IPS DF 6.9 (cell line): Measurements from ENCODE around the gene ELK4.

Experiments used
- DNase-seq: peaks from one replicate; pipeline ENCODE4 v3.0.0-alpha.2; 2013; ENCODE audit warnings: low read depth, low spot score
- H3K27ac ChIP-seq: one replicate; pipeline ENCODE4 v1.5.1; 2013; ENCODE audit warnings: low read length, control low read depth
- H3K27me3 ChIP-seq: 2 replicates; pipeline ENCODE4 v1.6.1; 2013; ENCODE audit warnings: mild to moderate bottlenecking, low read length; ENCODE audit not compliant: control insufficient read depth, insufficient read depth
- H3K36me3 ChIP-seq: 2 replicates; pipeline ENCODE4 v1.6.1; 2013; ENCODE audit warnings: low read length; ENCODE audit not compliant: control insufficient read depth, insufficient read depth
- H3K4me1 ChIP-seq: 2 replicates; pipeline ENCODE4 v1.6.1; 2013; ENCODE audit warnings: low read length; ENCODE audit not compliant: control insufficient read depth, insufficient read depth
- H3K4me3 ChIP-seq: 2 replicates; pipeline ENCODE4 v1.5.1; 2013; ENCODE audit warnings: mild to moderate bottlenecking, low read length
- H3K9me3 ChIP-seq: 2 replicates; pipeline ENCODE4 v1.6.1; 2013; ENCODE audit warnings: low read length, inconsistent platforms; ENCODE audit not compliant: control insufficient read depth, insufficient read depth
- WGBS: extraction: QIAGEN DNeasy Blood & Tissue Kit; methylation state at CpG from one replicate; pipeline ENCODE4 v1.1.7; 2013; ENCODE audit warnings: mixed read lengths, missing lambda C conversion rate; ENCODE audit not compliant: insufficient read length, insufficient coverage; 5-methylcytosine and 5-hydroxymethylcytosine counted together

Gene ELK4

DNA sequence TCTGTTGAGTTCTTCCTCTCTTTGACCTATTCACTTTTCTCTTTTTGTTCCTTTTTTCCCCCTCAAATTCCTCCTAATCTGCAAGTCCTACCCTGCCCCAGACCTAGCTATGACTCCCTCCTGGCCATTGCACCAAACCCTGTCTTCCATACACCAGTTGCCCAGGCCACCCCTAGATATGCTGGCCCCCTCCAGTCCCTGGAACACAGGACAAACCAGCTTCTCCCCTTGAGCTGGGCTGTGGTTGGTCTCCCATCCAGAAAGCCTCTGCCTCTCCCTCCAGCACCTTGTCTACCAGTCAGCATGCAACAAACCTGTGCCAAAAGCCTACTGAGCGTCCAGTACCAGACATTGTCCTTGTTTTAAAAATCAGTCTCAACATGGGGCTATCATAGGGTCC is 59.4 kb downstream of the ELK4 start:
- DNase-seq = no peak
- no peaks in the 10 kb centered on the region for H3K36me3 ChIP-seq
- no CpG with 5 or more reads among the region's 1 CpG for WGBS
- no peak overlapping the region for H3K27ac ChIP-seq
- H3K4me3 ChIP-seq = no peak overlapping the region
- H3K4me1 ChIP-seq = 0 out of 2 replicates have a peak, but pooled peaks cover 1% of the 10 kb centered on the region
- no peaks in the 10 kb centered on the region for H3K9me3 ChIP-seq
- H3K27me3 ChIP-seq = peaks cover 27% of the 10 kb centered on the region

GRCh38 chr1:205571747-205572146 is 60.1 kb downstream of the ELK4 start:
- DNase-seq = no peak
- Histone ChIP-seq H3K27ac (no peak overlapping the region), H3K27me3 (peaks cover 29% of the 10 kb centered on the region), H3K9me3 (no peaks in the 10 kb centered on the region), H3K4me3 (no peak overlapping the region), H3K4me1 (0 out of 2 replicates have a peak, but pooled peaks cover 1% of the 10 kb centered on the region), H3K36me3 (no peaks in the 10 kb centered on the region)
- WGBS = no CpG with 5 or more reads among the region's 4 CpGs

- H3K27me3 ChIP-seq = peaks cover 31% of the 10 kb centered on the region
- DNase-seq = no peak
- H3K4me3 ChIP-seq = no peak overlapping the region
- H3K27ac ChIP-seq = no peak overlapping the region
- 0 out of 2 replicates have a peak, but pooled peaks cover 1% of the 10 kb centered on the region for H3K4me1 ChIP-seq
- no peaks in the 10 kb centered on the region for H3K9me3 ChIP-seq
- no CpG with 5 or more reads among the region's 2 CpGs for WGBS
- no peaks in the 10 kb centered on the region for H3K36me3 ChIP-seq
Observed at GRCh38 chr1:205570796-205571537, 60.8 kb downstream of the ELK4 start.

GRCh38 chr1:205570173-205570501 is 61.7 kb downstream of the ELK4 start:
- peaks cover 31% of the 10 kb centered on the region for H3K27me3 ChIP-seq
- no peak overlapping the region for H3K27ac ChIP-seq
- H3K36me3 ChIP-seq = no peaks in the 10 kb centered on the region
- H3K9me3 ChIP-seq = no peaks in the 10 kb centered on the region
- 0 out of 2 replicates have a peak, but pooled peaks cover 1% of the 10 kb centered on the region for H3K4me1 ChIP-seq
- DNase-seq = no peak
- no CpG with 5 or more reads among the region's 7 CpGs for WGBS
- H3K4me3 ChIP-seq = no peak overlapping the region

DNA sequence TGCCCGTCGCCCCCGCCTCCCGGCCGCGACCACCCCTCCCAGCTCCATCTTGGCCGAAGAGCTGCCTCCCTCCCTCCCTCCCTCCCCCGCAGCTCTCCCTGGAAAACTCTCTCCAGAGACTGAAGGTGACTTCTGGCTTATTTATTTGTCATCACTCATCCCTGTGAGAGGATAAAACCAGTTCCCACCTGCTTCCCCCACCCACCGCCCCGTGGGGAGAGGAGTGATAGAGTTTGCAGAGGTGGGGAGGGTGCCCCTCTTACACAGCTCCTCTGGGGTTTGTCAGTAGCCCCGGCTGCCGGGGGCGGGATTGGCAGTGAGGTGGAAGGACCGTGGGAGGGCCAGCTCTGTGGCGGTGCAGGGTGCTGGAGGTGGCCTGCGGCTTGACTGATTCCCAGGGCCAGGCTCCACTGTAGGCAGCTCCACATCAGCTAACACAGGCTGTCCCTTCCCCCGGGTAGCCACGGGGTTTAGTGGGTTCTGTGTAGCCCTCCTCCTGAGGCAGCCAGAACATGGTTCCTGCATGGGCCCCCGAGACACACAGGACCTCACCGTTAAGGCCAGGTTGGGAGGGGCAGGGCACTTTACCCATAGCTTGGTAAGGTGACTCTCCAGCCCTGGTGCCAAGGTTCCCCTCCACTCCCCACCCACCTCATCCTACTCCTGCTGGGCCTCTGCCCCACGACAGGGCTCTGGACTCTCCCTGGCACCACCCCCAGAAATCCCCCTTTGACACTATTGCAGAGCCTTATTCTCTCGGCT is 62.2 kb downstream of the ELK4 start:
- H3K4me3 ChIP-seq = no peak overlapping the region; the same call in 1 of the 2 replicates
- H3K4me1 ChIP-seq = 0 out of 2 replicates have a peak, but pooled peaks cover 1% of the 10 kb centered on the region
- H3K27me3 ChIP-seq = peaks cover 31% of the 10 kb centered on the region
- H3K27ac ChIP-seq = no peak overlapping the region
- no peaks in the 10 kb centered on the region for H3K9me3 ChIP-seq
- no CpG with 5 or more reads among the region's 22 CpGs for WGBS
- no peaks in the 10 kb centered on the region for H3K36me3 ChIP-seq
- DNase-seq = no peak

GRCh38 chr1:205568469-205569361 is 63.1 kb downstream of the ELK4 start:
- peaks cover 31% of the 10 kb centered on the region for H3K27me3 ChIP-seq
- H3K36me3 ChIP-seq = no peaks in the 10 kb centered on the region
- H3K4me3 ChIP-seq = peak overlapping the region; percentile 17; the same call in 1 of the 2 replicates
- H3K9me3 ChIP-seq = no peaks in the 10 kb centered on the region
- peaks cover 3% of the 10 kb centered on the region; the same call in 1 of the 2 replicates for H3K4me1 ChIP-seq
- DNase-seq = no peak
- no peak overlapping the region for H3K27ac ChIP-seq
- WGBS = no CpG with 5 or more reads among the region's 90 CpGs

DNA sequence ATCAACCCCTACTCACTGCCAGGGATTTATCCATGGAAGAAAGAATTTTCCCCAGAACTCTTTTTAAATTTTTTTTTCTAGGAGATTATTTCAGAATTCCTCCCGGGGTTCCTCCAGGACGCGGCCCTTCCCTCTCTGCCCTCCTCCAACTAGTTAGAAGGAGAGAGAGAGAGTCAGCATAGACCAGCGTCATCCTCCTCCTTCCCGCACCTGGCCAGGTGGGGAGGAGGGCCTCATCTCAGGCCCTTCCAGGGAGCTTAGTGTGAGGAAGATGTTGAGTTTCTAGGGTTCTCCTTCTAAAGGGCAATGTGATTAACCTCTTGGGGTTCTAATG is 63.7 kb downstream of the ELK4 start:
- Histone ChIP-seq H3K4me3 (no peak overlapping the region), H3K27ac (no peak overlapping the region), H3K36me3 (no peaks in the 10 kb centered on the region), H3K4me1 (peaks cover 3% of the 10 kb centered on the region; the same call in 1 of the 2 replicates), H3K27me3 (peaks cover 31% of the 10 kb centered on the region), H3K9me3 (no peaks in the 10 kb centered on the region)
- no CpG with 5 or more reads among the region's 5 CpGs for WGBS
- DNase-seq = no peak

DNA sequence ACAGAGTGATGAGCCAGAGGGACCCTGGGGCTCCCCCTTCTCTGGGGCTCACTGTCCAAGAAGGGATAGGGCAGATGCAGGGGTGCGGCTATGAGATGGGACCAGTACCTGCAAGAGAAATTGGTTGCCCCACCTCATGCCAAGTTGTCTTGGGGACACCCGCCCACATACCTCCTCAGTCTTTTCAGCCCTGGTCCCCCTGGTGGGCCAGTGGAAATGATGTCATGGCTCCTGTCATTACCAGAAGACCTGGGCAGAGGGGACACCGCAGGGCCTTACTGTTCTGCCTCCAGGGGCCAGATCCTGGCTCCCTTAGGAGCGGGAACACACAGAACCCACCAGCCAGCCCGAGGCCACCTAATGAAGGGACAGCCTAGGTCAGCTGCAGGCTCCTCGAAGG is 64.1 kb downstream of the ELK4 start:
- Histone ChIP-seq H3K9me3 (no peaks in the 10 kb centered on the region), H3K4me3 (no peak overlapping the region), H3K27me3 (peaks cover 31% of the 10 kb centered on the region), H3K36me3 (no peaks in the 10 kb centered on the region), H3K4me1 (peaks cover 3% of the 10 kb centered on the region; the same call in 1 of the 2 replicates), H3K27ac (no peak overlapping the region)
- no peak for DNase-seq
- WGBS = no CpG with 5 or more reads among the region's 6 CpGs

GRCh38 chr1:205565799-205566198 is 66.0 kb downstream of the ELK4 start:
- no peak for DNase-seq
- Histone ChIP-seq H3K27me3 (peaks cover 28% of the 10 kb centered on the region), H3K36me3 (no peaks in the 10 kb centered on the region), H3K4me3 (no peak overlapping the region), H3K9me3 (no peaks in the 10 kb centered on the region), H3K27ac (no peak overlapping the region), H3K4me1 (peaks cover 1% of the 10 kb centered on the region; the same call in 1 of the 2 replicates)
- no CpG with 5 or more reads among the region's 3 CpGs for WGBS

GRCh38 chr1:205563927-205564441 is 67.8 kb downstream of the ELK4 start:
- WGBS = no CpG with 5 or more reads among the region's 5 CpGs
- Histone ChIP-seq H3K27ac (no peak overlapping the region), H3K4me3 (no peak overlapping the region), H3K9me3 (no peaks in the 10 kb centered on the region), H3K27me3 (peaks cover 17% of the 10 kb centered on the region), H3K36me3 (no peaks in the 10 kb centered on the region), H3K4me1 (peaks cover 1% of the 10 kb centered on the region; the same call in 1 of the 2 replicates)
- DNase-seq = no peak
